Adrenal gland (tissue), 12 donors: ENCODE measurements around the gene CDKN1A. TPM values are rescaled to one million over a fixed set of nuclear protein-coding genes. Genes with fewer than 3 reads are reported as not detected.

Source experiments
- DNase-seq, 7 donors: peaks; one replicate each; pipeline ENCODE4 v3.0.0-alpha.2; 2019 to 2020
- H3K27ac ChIP-seq, 5 donors: fragments of 200-600 bp; sonication (generic) in 4 of 5; 1 replicate in 3 of 5; 2 replicates in 2 of 5; pipeline versions ENCODE4 v1.5.1 to v1.8.0; 2016 to 2020; ENCODE audit warnings: mild to moderate bottlenecking in 1 of 5
- H3K27me3 ChIP-seq: fragments of 200-600 bp; 2 replicates; pipeline ENCODE4 v1.8.0; 2021
- H3K36me3 ChIP-seq, 2 donors: fragments of 200-600 bp; replicated peaks in 1 of 2; 1 replicate in 1 of 2; 2 replicates in 1 of 2; pipeline versions ENCODE4 v1.5.1 to v1.8.0; 2018 to 2022
- H3K4me1 ChIP-seq, 2 donors: fragments of 200-600 bp; replicated peaks in 1 of 2; 1 replicate in 1 of 2; 2 replicates in 1 of 2; pipeline versions ENCODE4 v1.5.1 to v1.8.0; 2018 to 2021
- H3K4me3 ChIP-seq, 4 donors: fragments of 200-600 bp; sonication (generic) in 3 of 4; one replicate each; pipeline ENCODE4 v1.5.1; 2016 to 2018
- H3K9me3 ChIP-seq, 3 donors: fragments of 200-600 bp; sonication (generic) in 1 of 3; replicated peaks in 1 of 3; 1 replicate in 2 of 3; 2 replicates in 1 of 3; pipeline versions ENCODE4 v1.5.1 to v1.8.0; 2016 to 2021
- POLR2A ChIP-seq, 2 donors: fragments of 450-650 bp; IDR thresholded peaks; one replicate each; pipeline ENCODE4 v1.6.1; 2017; ENCODE audit warnings: antibody characterized with exemption in 2 of 2, mild to moderate bottlenecking in 2 of 2, moderate library complexity in 1 of 2
- WGBS, 4 donors: extraction: QIAGEN DNeasy Blood & Tissue Kit in 2 of 4; methylation state at CpG; one replicate each; pipeline versions ENCODE4 v1.1.5 to v1.1.7; 2013 to 2017; 5-methylcytosine and 5-hydroxymethylcytosine counted together
- intact Hi-C, 2 donors: fragments of 100-400 bp; cut with DNase I; formaldehyde crosslinking; loops; one replicate each; pipeline versions ENCODE4 v1.14.1 to v1.15.0; 2022 to 2023
- polyA plus RNA-seq, 3 donors: library from polyadenylated mRNA; stranded (reverse); fragments of 200-250 nt in 2 of 3; fragments of 350-450 nt in 1 of 3; fragmentation: Illumina TruSeq in 1 of 3; extraction: RNeasy Lipid Tissue Mini Kit (QIAGEN cat#74804) in 1 of 3; gene quantifications; one replicate each; pipeline ENCODE4 v1.2.3, GENCODE V29; 2013 to 2014
- total RNA-seq, 9 donors: library from RNA; depleted of rRNA in 4 of 9; stranded (reverse); fragments of >200 nt in 4 of 9; fragments of 120-200 nt in 1 of 9; fragmentation: NEBNext Ultra II Directional in 1 of 9; extraction: Animal tissue kit (Norgen Biotek cat#: 25700) in 1 of 9; gene quantifications; one replicate each; pipeline versions ENCODE4 v1.1.0 to v1.2.4, GENCODE V29; 2013 to 2023
- TF ChIP-seq, protein P1 (sequence below), 6 experiments: fragments of 450-650 bp in 4 of 6; fragments of 200-600 bp in 2 of 6; sonication (generic) in 1 of 6; IDR thresholded peaks; 1 replicate in 5 of 6; 2 replicates in 1 of 6; pipeline versions ENCODE4 v1.5.1 to v1.8.0; 2016 to 2021; ENCODE audit warnings: antibody characterized with exemption in 6 of 6, mild to moderate bottlenecking in 2 of 6, moderate library complexity in 1 of 6
- donor health status: healthy with polysubstance abuse.
- donor health status: Bipolar disorder and iron deficiency.
- donor health status: DM: yes; HTN: yes; CAD: no.
- donor health status: DM: no; HTN: no; CAD: no.
- donor health status: DM: no; HTN: no; CAD: no.
- donor health status: DM: yes; HTN: yes; CAD: no.

Gene CDKN1A
- total and polyA plus RNA-seq, 12 donors, result 18.8 to 154 (median 67.3) TPM

DNA sequence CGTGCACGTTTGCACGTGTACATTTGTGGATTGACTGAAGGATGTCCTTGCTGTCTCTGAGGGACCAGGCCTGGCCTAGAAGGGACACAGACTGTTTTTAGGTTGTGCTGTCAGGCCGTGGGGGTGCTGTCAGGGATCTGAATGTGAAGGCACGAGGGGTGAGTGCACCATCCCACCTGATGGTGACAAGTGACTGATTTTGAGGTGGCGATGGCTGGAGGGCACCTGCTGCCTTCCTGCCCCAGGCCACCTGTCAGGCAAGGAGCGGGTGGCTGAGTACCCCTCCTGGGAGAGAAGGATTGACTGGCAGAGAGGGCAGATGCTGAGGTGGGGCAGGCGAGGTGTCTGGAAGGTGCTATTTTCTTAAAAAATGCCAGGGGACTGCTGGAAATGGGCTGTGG lies 20.4 kb downstream of the CDKN1A start:
- no peaks in the 10 kb centered on the region for H3K4me1 ChIP-seq
- no peak for DNase-seq
- intact Hi-C loops, result no loop called here
- no peak overlapping the region for H3K27ac ChIP-seq
- TF ChIP-seq POLR2A (IDR thresholded peaks at IDR 0.05), result no peak
- TF ChIP-seq, protein P1, sequence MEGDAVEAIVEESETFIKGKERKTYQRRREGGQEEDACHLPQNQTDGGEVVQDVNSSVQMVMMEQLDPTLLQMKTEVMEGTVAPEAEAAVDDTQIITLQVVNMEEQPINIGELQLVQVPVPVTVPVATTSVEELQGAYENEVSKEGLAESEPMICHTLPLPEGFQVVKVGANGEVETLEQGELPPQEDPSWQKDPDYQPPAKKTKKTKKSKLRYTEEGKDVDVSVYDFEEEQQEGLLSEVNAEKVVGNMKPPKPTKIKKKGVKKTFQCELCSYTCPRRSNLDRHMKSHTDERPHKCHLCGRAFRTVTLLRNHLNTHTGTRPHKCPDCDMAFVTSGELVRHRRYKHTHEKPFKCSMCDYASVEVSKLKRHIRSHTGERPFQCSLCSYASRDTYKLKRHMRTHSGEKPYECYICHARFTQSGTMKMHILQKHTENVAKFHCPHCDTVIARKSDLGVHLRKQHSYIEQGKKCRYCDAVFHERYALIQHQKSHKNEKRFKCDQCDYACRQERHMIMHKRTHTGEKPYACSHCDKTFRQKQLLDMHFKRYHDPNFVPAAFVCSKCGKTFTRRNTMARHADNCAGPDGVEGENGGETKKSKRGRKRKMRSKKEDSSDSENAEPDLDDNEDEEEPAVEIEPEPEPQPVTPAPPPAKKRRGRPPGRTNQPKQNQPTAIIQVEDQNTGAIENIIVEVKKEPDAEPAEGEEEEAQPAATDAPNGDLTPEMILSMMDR (IDR thresholded peaks at IDR 0.05), result no peak
- 81 to 90% (median 86%) methylated on average over 7 to 8 of the region's 8 CpGs for WGBS, 4 donors
- no peaks in the 10 kb centered on the region for H3K27me3 ChIP-seq
- no peaks in the 10 kb centered on the region for H3K9me3 ChIP-seq
- H3K4me3 ChIP-seq, result no peak overlapping the region
- H3K36me3 ChIP-seq, result no peaks in the 10 kb centered on the region

DNA sequence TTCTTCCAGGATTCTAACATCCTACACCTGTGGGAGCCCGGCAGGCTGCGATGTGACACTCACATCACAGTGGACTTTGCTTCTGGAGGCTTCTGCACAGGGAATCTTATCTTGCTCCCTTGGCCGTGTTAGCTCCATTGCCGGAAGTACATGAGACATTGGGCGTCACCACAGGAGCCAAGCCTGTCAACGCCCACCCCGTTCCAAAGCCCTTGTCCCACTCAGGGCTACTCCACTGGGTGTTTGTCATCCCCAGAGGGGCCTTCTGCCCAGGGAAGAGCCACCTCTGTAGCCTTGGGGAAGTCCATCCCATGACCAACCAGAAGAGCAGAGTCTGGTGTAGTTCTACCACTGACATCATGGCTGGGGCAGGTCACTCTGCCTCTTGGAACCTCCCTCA lies 20.8 kb downstream of the CDKN1A start:
- H3K36me3 ChIP-seq, result no peaks in the 10 kb centered on the region
- peak in 1 of 7 donors; percentile 2 for DNase-seq
- no peaks in the 10 kb centered on the region for H3K9me3 ChIP-seq
- no peak for TF ChIP-seq POLR2A (IDR thresholded peaks at IDR 0.05)
- TF ChIP-seq, protein P1 (IDR thresholded peaks at IDR 0.05), result no peak
- no peaks in the 10 kb centered on the region for H3K4me1 ChIP-seq
- WGBS, 4 donors, result 56 to 92% (median 74%) methylated on average over 5 to 7 of the region's 7 CpGs
- no peak overlapping the region for H3K27ac ChIP-seq
- no peak overlapping the region for H3K4me3 ChIP-seq
- no peaks in the 10 kb centered on the region for H3K27me3 ChIP-seq
- intact Hi-C loops, result no loop called here

DNA sequence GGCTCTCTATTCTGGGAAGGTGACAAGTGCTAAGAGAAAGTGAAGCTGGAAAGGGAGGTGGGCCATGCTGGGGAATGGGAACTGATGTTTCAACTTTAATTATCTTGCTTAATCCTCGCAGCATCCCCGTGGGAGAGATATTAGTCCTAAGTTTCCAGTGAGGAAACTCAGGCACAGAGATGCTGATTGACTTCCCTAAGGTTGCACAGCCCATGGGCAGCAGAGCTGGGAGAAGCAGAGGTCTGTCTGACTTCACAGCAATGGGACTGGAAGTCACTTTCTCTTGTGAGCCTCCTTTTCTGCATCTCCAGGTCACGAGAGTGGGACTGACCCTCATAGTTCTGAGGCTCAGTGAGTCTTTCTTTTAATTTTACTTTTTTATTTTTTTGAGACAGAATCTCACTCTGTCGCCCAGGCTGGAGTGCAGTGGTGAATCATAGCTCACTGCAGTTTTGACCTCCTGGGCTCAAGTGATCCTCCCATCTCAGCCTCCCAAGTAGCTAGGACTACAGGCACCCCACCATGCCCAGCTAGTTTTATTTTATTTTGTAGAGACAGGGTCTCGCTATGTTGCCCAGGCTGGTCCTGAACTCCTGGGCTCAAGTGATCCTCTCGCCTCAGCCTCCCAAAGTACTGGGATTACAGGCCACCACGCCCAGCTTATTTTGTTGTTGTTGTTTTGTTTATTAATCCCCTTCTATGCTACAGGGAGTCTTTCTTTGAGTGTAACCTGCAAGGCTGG lies 21.7 kb downstream of the CDKN1A start:
- no peak overlapping the region for H3K27ac ChIP-seq
- no peak for TF ChIP-seq POLR2A (IDR thresholded peaks at IDR 0.05)
- TF ChIP-seq, protein P1 (IDR thresholded peaks at IDR 0.05), result no peak
- no peaks in the 10 kb centered on the region for H3K4me1 ChIP-seq
- H3K27me3 ChIP-seq, result no peaks in the 10 kb centered on the region
- 82 to 90% (median 90%) methylated on average over 7 of the region's 7 CpGs for WGBS, 4 donors
- intact Hi-C loops, result no loop called here
- H3K36me3 ChIP-seq, result no peaks in the 10 kb centered on the region
- no peak overlapping the region for H3K4me3 ChIP-seq
- H3K9me3 ChIP-seq, result no peaks in the 10 kb centered on the region
- no peak for DNase-seq

DNA sequence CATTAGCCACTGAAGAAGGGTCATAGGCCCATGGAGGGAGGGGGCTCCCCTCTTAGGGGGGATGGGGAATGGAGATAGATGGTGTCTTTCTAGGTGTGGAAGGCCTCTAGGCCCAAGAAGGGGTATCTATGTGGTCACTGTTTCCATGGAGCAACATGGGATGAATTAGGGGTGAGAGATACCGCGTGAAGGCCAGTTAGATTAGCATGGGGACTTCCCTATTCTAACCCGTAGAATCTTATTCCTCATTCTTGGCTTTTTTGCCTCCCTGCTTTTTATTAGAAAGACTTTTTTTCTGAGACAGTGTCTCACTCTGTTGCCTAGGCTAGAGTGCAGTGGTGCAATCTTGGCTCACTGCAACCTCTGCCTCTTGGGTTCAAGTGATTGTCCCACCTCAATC lies 22.3 kb downstream of the CDKN1A start:
- H3K4me1 ChIP-seq, result no peaks in the 10 kb centered on the region
- 74 to 94% (median 83%) methylated on average over 3 of the region's 3 CpGs for WGBS, 4 donors
- DNase-seq, result no peak
- H3K4me3 ChIP-seq, result no peak overlapping the region
- H3K27ac ChIP-seq, result no peak overlapping the region
- intact Hi-C loops, result no loop called here
- no peaks in the 10 kb centered on the region for H3K36me3 ChIP-seq
- H3K9me3 ChIP-seq, result no peaks in the 10 kb centered on the region
- TF ChIP-seq, protein P1 (IDR thresholded peaks at IDR 0.05), result no peak
- TF ChIP-seq POLR2A (IDR thresholded peaks at IDR 0.05), result no peak
- no peaks in the 10 kb centered on the region for H3K27me3 ChIP-seq
